ENCODE results near the gene SNAP47.

SNAP47 gene

GRCh38 chr1:227731696-227732585, 3.3 kb upstream of the SNAP47 start:
- no peak for DNase-seq (ENCODE audit: low read depth)

GRCh38 chr1:227732586-227733308, 2.5 kb upstream of the SNAP47 start:
- no peak for DNase-seq (ENCODE audit: low read depth)

GRCh38 chr1:227733309-227733705, 1.9 kb upstream of the SNAP47 start:
- DNase-seq (ENCODE audit: low read depth): no peak

GRCh38 chr1:227733751-227734545, 1.3 kb upstream of the SNAP47 start:
- DNase-seq (ENCODE audit: low read depth): no peak

- no peak for DNase-seq (ENCODE audit: low read depth)
These were observed 734 bp upstream of the SNAP47 start for GRCh38 chr1:227734546-227734855.

- DNase-seq (ENCODE audit: low read depth): no peak
These were observed 477 bp downstream of the SNAP47 start for GRCh38 chr1:227735539-227736285.

GRCh38 chr1:227736814-227737432, 1.7 kb downstream of the SNAP47 start:
- no peak for DNase-seq (ENCODE audit: low read depth)

- no peak for DNase-seq (ENCODE audit: low read depth)
These were observed 3.6 kb downstream of the SNAP47 start for GRCh38 chr1:227738820-227739219.

- no peak for DNase-seq (ENCODE audit: low read depth)
These were observed 4.4 kb downstream of the SNAP47 start for GRCh38 chr1:227739636-227740035.

GRCh38 chr1:227740401-227740960, 5.2 kb downstream of the SNAP47 start:
- DNase-seq (ENCODE audit: low read depth): no peak

GRCh38 chr1:227741166-227741870, 6.1 kb downstream of the SNAP47 start:
- DNase-seq (ENCODE audit: low read depth): no peak

GRCh38 chr1:227742738-227743715, 7.8 kb downstream of the SNAP47 start:
- DNase-seq (ENCODE audit: low read depth): no peak

- no peak for DNase-seq (ENCODE audit: low read depth)
These were observed 9.4 kb downstream of the SNAP47 start for GRCh38 chr1:227744668-227745067.

- DNase-seq (ENCODE audit: low read depth): no peak
These were observed 10.5 kb downstream of the SNAP47 start for GRCh38 chr1:227745568-227746265.

GRCh38 chr1:227746676-227747075, 11.4 kb downstream of the SNAP47 start:
- no peak for DNase-seq (ENCODE audit: low read depth)

GRCh38 chr1:227747382-227747781, 12.1 kb downstream of the SNAP47 start:
- no peak for DNase-seq (ENCODE audit: low read depth)

- no peak for DNase-seq (ENCODE audit: low read depth)
These were observed 12.8 kb downstream of the SNAP47 start for GRCh38 chr1:227747948-227748495.

GRCh38 chr1:227748496-227749182, 13.4 kb downstream of the SNAP47 start:
- DNase-seq (ENCODE audit: low read depth): no peak
